Adrenal gland (tissue), 12 donors: ENCODE results near the gene BAK1. TPM values are rescaled to one million over a fixed set of nuclear protein-coding genes. Genes with fewer than 3 reads are reported as not detected.

Experiments used
- DNase-seq, 7 donors: peaks; one replicate each; pipeline ENCODE4 v3.0.0-alpha.2; 2019 to 2020
- H3K27ac ChIP-seq, 5 donors: fragments of 200-600 bp; sonication (generic) in 4 of 5; 1 replicate in 3 of 5; 2 replicates in 2 of 5; pipeline versions ENCODE4 v1.5.1 to v1.8.0; 2016 to 2020; ENCODE audit warnings: mild to moderate bottlenecking in 1 of 5
- H3K27me3 ChIP-seq: fragments of 200-600 bp; 2 replicates; pipeline ENCODE4 v1.8.0; 2021
- H3K36me3 ChIP-seq, 2 donors: fragments of 200-600 bp; replicated peaks in 1 of 2; 1 replicate in 1 of 2; 2 replicates in 1 of 2; pipeline versions ENCODE4 v1.5.1 to v1.8.0; 2018 to 2022
- H3K4me1 ChIP-seq, 2 donors: fragments of 200-600 bp; replicated peaks in 1 of 2; 1 replicate in 1 of 2; 2 replicates in 1 of 2; pipeline versions ENCODE4 v1.5.1 to v1.8.0; 2018 to 2021
- H3K4me3 ChIP-seq, 4 donors: fragments of 200-600 bp; sonication (generic) in 3 of 4; one replicate each; pipeline ENCODE4 v1.5.1; 2016 to 2018
- H3K9me3 ChIP-seq, 3 donors: fragments of 200-600 bp; sonication (generic) in 1 of 3; replicated peaks in 1 of 3; 1 replicate in 2 of 3; 2 replicates in 1 of 3; pipeline versions ENCODE4 v1.5.1 to v1.8.0; 2016 to 2021
- POLR2A ChIP-seq, 2 donors: fragments of 450-650 bp; IDR thresholded peaks; one replicate each; pipeline ENCODE4 v1.6.1; 2017; ENCODE audit warnings: antibody characterized with exemption in 2 of 2, mild to moderate bottlenecking in 2 of 2, moderate library complexity in 1 of 2
- WGBS, 4 donors: extraction: QIAGEN DNeasy Blood & Tissue Kit in 2 of 4; methylation state at CpG; one replicate each; pipeline versions ENCODE4 v1.1.5 to v1.1.7; 2013 to 2017; 5-methylcytosine and 5-hydroxymethylcytosine counted together
- intact Hi-C, 2 donors: fragments of 100-400 bp; cut with DNase I; formaldehyde crosslinking; loops; one replicate each; pipeline versions ENCODE4 v1.14.1 to v1.15.0; 2022 to 2023
- polyA plus RNA-seq, 3 donors: library from polyadenylated mRNA; stranded (reverse); fragments of 200-250 nt in 2 of 3; fragments of 350-450 nt in 1 of 3; fragmentation: Illumina TruSeq in 1 of 3; extraction: RNeasy Lipid Tissue Mini Kit (QIAGEN cat#74804) in 1 of 3; gene quantifications; one replicate each; pipeline ENCODE4 v1.2.3, GENCODE V29; 2013 to 2014
- total RNA-seq, 9 donors: library from RNA; depleted of rRNA in 4 of 9; stranded (reverse); fragments of >200 nt in 4 of 9; fragments of 120-200 nt in 1 of 9; fragmentation: NEBNext Ultra II Directional in 1 of 9; extraction: Animal tissue kit (Norgen Biotek cat#: 25700) in 1 of 9; gene quantifications; one replicate each; pipeline versions ENCODE4 v1.1.0 to v1.2.4, GENCODE V29; 2013 to 2023
- TF ChIP-seq, protein P1 (sequence below), 6 experiments: fragments of 450-650 bp in 4 of 6; fragments of 200-600 bp in 2 of 6; sonication (generic) in 1 of 6; IDR thresholded peaks; 1 replicate in 5 of 6; 2 replicates in 1 of 6; pipeline versions ENCODE4 v1.5.1 to v1.8.0; 2016 to 2021; ENCODE audit warnings: antibody characterized with exemption in 6 of 6, mild to moderate bottlenecking in 2 of 6, moderate library complexity in 1 of 6
- donor health status: healthy with polysubstance abuse.
- donor health status: Bipolar disorder and iron deficiency.
- donor health status: DM: yes; HTN: yes; CAD: no.
- donor health status: DM: no; HTN: no; CAD: no.
- donor health status: DM: no; HTN: no; CAD: no.
- donor health status: DM: yes; HTN: yes; CAD: no.

Gene BAK1
- total and polyA plus RNA-seq, 12 donors = 9.7 to 51.9 (median 23.3) TPM

DNA sequence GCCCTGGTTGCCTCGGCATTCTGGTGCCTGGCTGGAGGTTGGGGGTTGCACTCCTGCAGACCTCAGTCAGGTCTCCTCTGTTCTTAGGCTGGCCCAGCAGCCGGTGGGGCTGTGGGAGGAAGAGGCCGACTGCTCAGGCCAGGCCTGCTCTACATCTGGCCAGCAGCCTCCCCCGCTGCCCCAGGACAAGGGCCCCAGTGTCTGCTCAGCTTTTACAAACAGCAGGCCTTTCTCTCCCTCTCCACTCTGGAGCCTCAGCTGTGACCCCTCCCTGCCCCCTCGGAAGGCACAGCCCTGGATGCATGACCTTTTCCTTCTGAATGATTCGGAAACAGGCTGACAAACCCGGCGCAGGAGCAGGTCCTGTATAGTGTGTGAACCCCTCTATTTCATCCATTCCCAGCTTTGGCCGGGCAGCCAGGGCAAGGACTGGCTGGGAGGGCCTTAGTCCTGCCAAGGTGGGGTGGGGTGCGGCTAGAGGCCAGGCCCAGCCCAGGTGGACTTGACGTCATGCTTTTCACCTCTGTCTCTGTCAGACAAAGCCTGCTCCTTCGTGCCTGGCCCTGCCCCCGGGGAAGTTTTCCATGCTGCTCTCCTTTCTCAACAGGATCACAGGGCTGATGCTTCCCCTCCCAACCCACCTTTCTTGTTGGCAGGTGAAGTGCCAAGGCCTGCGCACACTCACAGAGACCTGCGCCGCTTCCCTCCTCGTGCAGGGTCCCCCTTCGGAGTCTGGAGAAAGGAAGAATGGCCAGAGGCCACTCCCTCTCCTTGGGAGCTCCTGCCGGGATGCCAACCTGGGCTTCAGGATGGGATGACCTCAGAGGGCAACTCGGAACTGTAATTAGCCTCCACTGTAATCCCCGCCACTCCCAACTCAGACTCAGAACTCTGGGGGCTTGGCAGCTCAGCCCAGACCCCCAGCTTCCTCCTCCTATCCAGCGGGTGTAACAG is 31.0 kb upstream of the BAK1 start:
- TF ChIP-seq, protein P1, sequence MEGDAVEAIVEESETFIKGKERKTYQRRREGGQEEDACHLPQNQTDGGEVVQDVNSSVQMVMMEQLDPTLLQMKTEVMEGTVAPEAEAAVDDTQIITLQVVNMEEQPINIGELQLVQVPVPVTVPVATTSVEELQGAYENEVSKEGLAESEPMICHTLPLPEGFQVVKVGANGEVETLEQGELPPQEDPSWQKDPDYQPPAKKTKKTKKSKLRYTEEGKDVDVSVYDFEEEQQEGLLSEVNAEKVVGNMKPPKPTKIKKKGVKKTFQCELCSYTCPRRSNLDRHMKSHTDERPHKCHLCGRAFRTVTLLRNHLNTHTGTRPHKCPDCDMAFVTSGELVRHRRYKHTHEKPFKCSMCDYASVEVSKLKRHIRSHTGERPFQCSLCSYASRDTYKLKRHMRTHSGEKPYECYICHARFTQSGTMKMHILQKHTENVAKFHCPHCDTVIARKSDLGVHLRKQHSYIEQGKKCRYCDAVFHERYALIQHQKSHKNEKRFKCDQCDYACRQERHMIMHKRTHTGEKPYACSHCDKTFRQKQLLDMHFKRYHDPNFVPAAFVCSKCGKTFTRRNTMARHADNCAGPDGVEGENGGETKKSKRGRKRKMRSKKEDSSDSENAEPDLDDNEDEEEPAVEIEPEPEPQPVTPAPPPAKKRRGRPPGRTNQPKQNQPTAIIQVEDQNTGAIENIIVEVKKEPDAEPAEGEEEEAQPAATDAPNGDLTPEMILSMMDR (IDR thresholded peaks at IDR 0.05) = no peak
- TF ChIP-seq POLR2A (IDR thresholded peaks at IDR 0.05) = no peak
- no peak for DNase-seq
- H3K4me1 ChIP-seq = peaks cover 11 to 14% of the 10 kb centered on the region in 2 donors
- peak overlapping the region in 1 of 5 donors; percentile 69 for H3K27ac ChIP-seq
- H3K36me3 ChIP-seq = no peaks in the 10 kb centered on the region
- 80 to 86% (median 83%) methylated on average over 19 to 22 of the region's 22 CpGs for WGBS, 4 donors
- no peaks in the 10 kb centered on the region for H3K27me3 ChIP-seq
- intact Hi-C loops = no loop called here
- H3K9me3 ChIP-seq = no peaks in the 10 kb centered on the region
- H3K4me3 ChIP-seq = no peak overlapping the region

DNA sequence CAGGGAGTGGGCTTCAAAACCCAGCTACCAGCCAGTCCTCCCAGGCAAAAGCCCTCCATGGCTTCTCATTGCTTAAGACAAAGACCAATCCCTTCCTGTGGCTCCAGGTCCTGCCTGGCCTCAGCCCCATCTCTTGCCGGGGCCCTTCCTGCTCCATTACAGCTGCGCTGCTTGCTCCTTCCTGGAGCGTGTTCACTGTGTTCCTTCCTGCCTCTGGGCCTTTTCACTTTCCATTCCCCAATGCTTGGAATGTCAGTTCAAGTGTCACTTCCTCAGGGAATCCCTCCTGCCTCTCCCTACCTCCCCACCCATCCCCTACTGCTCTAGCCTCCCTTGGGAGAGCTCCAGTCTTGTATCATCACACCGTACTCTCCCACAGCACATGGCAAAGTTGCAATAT is 30.0 kb upstream of the BAK1 start:
- H3K36me3 ChIP-seq = no peaks in the 10 kb centered on the region
- H3K27me3 ChIP-seq = no peaks in the 10 kb centered on the region
- H3K27ac ChIP-seq = peak overlapping the region in 2 of 5 donors; percentile 60 to 77
- H3K9me3 ChIP-seq = no peaks in the 10 kb centered on the region
- no peak for TF ChIP-seq POLR2A (IDR thresholded peaks at IDR 0.05)
- TF ChIP-seq, protein P1 (IDR thresholded peaks at IDR 0.05) = no peak
- H3K4me3 ChIP-seq = no peak overlapping the region
- intact Hi-C loops = no loop called here
- DNase-seq = no peak
- peaks cover 11 to 14% of the 10 kb centered on the region in 2 donors for H3K4me1 ChIP-seq
- whole genome bisulfite sequencing, 4 donors = 55 to 86% (median 64%) methylated on average over 4 of the region's 4 CpGs

DNA sequence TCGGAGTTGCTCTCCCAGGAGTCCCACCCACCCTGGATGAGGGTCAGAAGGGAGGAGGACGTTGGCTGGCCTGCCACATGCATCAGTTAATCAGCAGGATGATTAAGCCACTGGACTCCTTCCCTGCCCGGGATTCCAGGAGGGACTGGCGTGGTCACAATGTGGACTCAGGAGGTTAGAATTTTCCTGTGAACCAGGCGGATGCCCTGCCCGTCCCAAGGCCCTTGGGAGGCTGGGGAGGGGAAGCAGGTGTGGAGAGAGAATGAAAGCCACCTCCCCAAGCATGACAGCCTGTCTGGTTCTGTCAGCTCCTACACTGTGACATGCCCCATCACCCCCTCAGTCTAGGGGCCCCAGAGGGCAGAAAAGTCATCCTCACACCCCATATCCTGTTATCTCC is 29.5 kb upstream of the BAK1 start:
- TF ChIP-seq, protein P1 (IDR thresholded peaks at IDR 0.05) = no peak
- TF ChIP-seq POLR2A (IDR thresholded peaks at IDR 0.05) = no peak
- peaks cover 11 to 14% of the 10 kb centered on the region in 2 donors for H3K4me1 ChIP-seq
- intact Hi-C loops = no loop called here

DNA sequence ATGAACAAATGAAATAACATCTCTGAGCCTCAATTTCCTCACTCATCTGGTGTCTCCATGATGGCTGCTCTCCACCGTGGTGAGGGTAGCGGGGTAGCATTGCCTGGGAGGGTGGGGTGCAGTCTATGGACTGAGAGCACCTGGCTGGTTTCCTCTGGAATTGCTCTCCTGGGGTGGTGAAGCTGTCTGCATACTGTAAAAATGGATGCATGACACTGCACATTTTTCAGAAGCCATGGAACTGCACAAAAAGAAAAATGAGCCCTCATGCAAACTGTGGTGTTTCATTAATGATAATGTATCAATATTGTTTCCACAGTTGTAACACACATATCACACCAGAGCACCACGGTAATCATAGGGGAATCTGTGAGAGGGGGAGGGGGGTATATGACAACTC is 28.9 kb upstream of the BAK1 start:
- TF ChIP-seq, protein P1 (IDR thresholded peaks at IDR 0.05) = no peak
- TF ChIP-seq POLR2A (IDR thresholded peaks at IDR 0.05) = no peak
- DNase-seq = no peak
- Histone ChIP-seq H3K27ac (peak overlapping the region in 3 of 5 donors; percentile 26 to 77 (median 60)), H3K9me3 (no peaks in the 10 kb centered on the region), H3K27me3 (no peaks in the 10 kb centered on the region), H3K4me3 (no peak overlapping the region), H3K36me3 (no peaks in the 10 kb centered on the region), H3K4me1 (peaks cover 11 to 14% of the 10 kb centered on the region in 2 donors)
- intact Hi-C loops = no loop called here
- 53 to 62% (median 59%) methylated on average over 3 of the region's 3 CpGs for WGBS, 4 donors

More for the DNA sequence above, 29.5 kb upstream of the BAK1 start:
- WGBS, 4 donors = 24 to 41% (median 36%) methylated on average over 6 of the region's 6 CpGs
- Histone ChIP-seq H3K27ac (peak overlapping the region in 3 of 5 donors; percentile 26 to 77 (median 60)), H3K4me3 (no peak overlapping the region), H3K9me3 (no peaks in the 10 kb centered on the region), H3K27me3 (no peaks in the 10 kb centered on the region), H3K36me3 (no peaks in the 10 kb centered on the region)
- peak; percentile 62 to 85 (median 81) for DNase-seq
